Trophoblast cell (in vitro differentiated cells and primary cell): Measurements from ENCODE around the gene L3MBTL4.

Experiments
- DNase-seq, 2 donors: peaks; one replicate each; pipeline ENCODE4 v3.0.0-alpha.2; 2016
- H2AFZ ChIP-seq: 2 replicates; pipeline ENCODE4 v1.6.1; 2013; ENCODE audit warnings: low read length, moderate library complexity, mild to moderate bottlenecking; ENCODE audit not compliant: insufficient read depth, poor library complexity
- H2AK5ac ChIP-seq: 2 replicates; pipeline ENCODE4 v1.6.1; 2013; ENCODE audit warnings: mild to moderate bottlenecking, low read length
- H2BK120ac ChIP-seq: 2 replicates; pipeline ENCODE4 v1.6.1; 2013; ENCODE audit warnings: low read length, mild to moderate bottlenecking, moderate library complexity; ENCODE audit not compliant: insufficient read depth, poor library complexity
- H2BK12ac ChIP-seq: 2 replicates; pipeline ENCODE4 v1.6.1; 2013; ENCODE audit warnings: mild to moderate bottlenecking, low read length, moderate library complexity
- H2BK5ac ChIP-seq: 2 replicates; pipeline ENCODE4 v1.6.1; 2013; ENCODE audit warnings: low read length, low read depth, moderate library complexity, mild to moderate bottlenecking; ENCODE audit not compliant: poor library complexity
- H3K14ac ChIP-seq: 2 replicates; pipeline ENCODE4 v1.6.1; 2013; ENCODE audit warnings: mild to moderate bottlenecking, low read length
- H3K18ac ChIP-seq: 2 replicates; pipeline ENCODE4 v1.6.1; 2013; ENCODE audit warnings: mild to moderate bottlenecking, low read length
- H3K23ac ChIP-seq: 2 replicates; pipeline ENCODE4 v1.6.1; 2013; ENCODE audit warnings: low read length
- H3K27ac ChIP-seq: 2 replicates; pipeline ENCODE4 v1.5.1; 2013; ENCODE audit warnings: low read depth, mild to moderate bottlenecking, inconsistent platforms, low read length, moderate library complexity
- H3K27me3 ChIP-seq: 2 replicates; pipeline ENCODE4 v1.6.1; 2013; ENCODE audit warnings: inconsistent platforms, mild to moderate bottlenecking, low read length, moderate library complexity; ENCODE audit not compliant: insufficient read depth
- H3K36me3 ChIP-seq, 2 experiments: 1 replicate in 1 of 2; 2 replicates in 1 of 2; pipeline ENCODE4 v1.6.1; 2013; ENCODE audit warnings: low read length in 2 of 2, mild to moderate bottlenecking in 2 of 2, moderate library complexity in 1 of 2; ENCODE audit not compliant: insufficient read depth in 2 of 2, control insufficient read depth in 1 of 2
- H3K4ac ChIP-seq: 2 replicates; pipeline ENCODE4 v1.6.1; 2013; ENCODE audit warnings: low read depth, mild to moderate bottlenecking, low read length, moderate library complexity
- H3K4me1 ChIP-seq, 2 experiments: 1 replicate in 1 of 2; 2 replicates in 1 of 2; pipeline ENCODE4 v1.6.1; 2013; ENCODE audit warnings: low read length in 2 of 2, mild to moderate bottlenecking in 2 of 2, moderate library complexity in 1 of 2; ENCODE audit not compliant: insufficient read depth in 2 of 2, control insufficient read depth in 1 of 2
- H3K4me2 ChIP-seq: 2 replicates; pipeline ENCODE4 v1.6.1; 2013; ENCODE audit warnings: inconsistent platforms, mild to moderate bottlenecking, low read length, moderate library complexity
- H3K4me3 ChIP-seq: 2 replicates; pipeline ENCODE4 v1.5.1; 2013; ENCODE audit warnings: mild to moderate bottlenecking, low read depth, low read length, inconsistent platforms
- H3K79me1 ChIP-seq: one replicate; pipeline ENCODE4 v1.6.1; 2013; ENCODE audit warnings: low read length
- H3K79me2 ChIP-seq: 2 replicates; pipeline ENCODE4 v1.6.1; 2013; ENCODE audit warnings: low read length, mild to moderate bottlenecking; ENCODE audit not compliant: control insufficient read depth, insufficient read depth, poor library complexity
- H3K9ac ChIP-seq: 2 replicates; pipeline ENCODE4 v1.6.1; 2013; ENCODE audit warnings: mild to moderate bottlenecking, low read length
- H3K9me3 ChIP-seq: 2 replicates; pipeline ENCODE4 v1.6.1; 2013; ENCODE audit warnings: low read depth, mild to moderate bottlenecking, control low read depth, inconsistent platforms, low read length; ENCODE audit not compliant: insufficient read depth
- H4K12ac ChIP-seq: 2 replicates; pipeline ENCODE4 v1.6.1; 2013; ENCODE audit warnings: low read depth, mild to moderate bottlenecking, low read length, moderate library complexity
- H4K8ac ChIP-seq: 2 replicates; pipeline ENCODE4 v1.6.1; 2013; ENCODE audit warnings: low read depth, mild to moderate bottlenecking, low read length, moderate library complexity
- H4K91ac ChIP-seq: one replicate; pipeline ENCODE4 v1.6.1; 2013; ENCODE audit warnings: low read depth, mild to moderate bottlenecking, low read length, moderate library complexity
- WGBS: extraction: QIAGEN DNeasy Blood & Tissue Kit; methylation state at CpG from one replicate; pipeline ENCODE4 v1.1.7; 2013; ENCODE audit warnings: missing lambda C conversion rate; ENCODE audit not compliant: insufficient read length, insufficient coverage; ENCODE audit errors: extremely low coverage; 5-methylcytosine and 5-hydroxymethylcytosine counted together

The L3MBTL4 gene

DNA sequence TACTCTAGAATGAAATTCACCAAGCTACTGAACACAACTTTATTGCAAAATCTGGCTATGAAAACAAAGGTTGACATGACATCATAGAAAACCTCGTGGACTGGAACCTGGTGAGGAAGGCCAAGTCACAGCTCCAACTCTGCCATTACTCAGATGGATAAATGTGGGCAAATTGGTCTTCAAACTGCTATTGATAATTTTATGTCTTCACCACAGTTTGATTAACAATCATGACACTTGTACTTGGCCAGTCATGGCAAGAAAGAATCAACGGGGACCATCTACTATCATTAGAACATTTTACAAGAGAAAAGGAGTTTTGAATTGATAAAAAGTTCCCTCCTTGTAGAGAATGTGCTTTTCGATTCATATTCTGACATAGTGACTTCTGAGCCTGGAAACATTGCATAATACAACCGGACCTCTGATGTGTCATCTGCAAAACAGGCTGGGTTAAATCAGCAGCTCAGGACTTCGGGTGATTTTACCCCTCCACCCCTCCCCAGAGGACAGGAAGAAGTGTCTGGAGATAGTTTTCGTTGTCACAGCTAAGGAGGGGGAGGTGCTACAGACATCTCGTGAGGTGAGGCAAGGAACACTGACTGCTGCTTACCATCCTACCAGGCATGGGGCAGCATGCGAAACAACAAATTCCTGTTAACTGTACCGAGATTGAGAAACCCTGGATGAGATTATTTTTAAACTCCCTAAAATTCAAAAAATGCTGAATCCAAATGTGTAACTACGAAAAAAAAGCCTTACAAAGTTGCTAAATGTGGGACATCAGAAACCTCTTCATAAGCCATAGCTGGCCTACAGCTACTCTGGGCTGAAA is 8.4 kb downstream of the L3MBTL4 start:
- Histone ChIP-seq H3K4ac (no peak overlapping the region), H3K27me3 (no peaks in the 10 kb centered on the region), H2BK120ac (no peak overlapping the region), H3K4me1 (peaks cover 2 to 3% of the 10 kb centered on the region in 2 experiments), H2AFZ (no peak overlapping the region), H2BK5ac (no peak overlapping the region), H3K27ac (no peak overlapping the region), H3K9me3 (no peaks in the 10 kb centered on the region), H3K9ac (no peak overlapping the region), H2AK5ac (no peak overlapping the region), H3K4me2 (no peak overlapping the region), H3K4me3 (no peak overlapping the region), H2BK12ac (no peak overlapping the region), H3K18ac (no peak overlapping the region), H4K91ac (no peak overlapping the region), H3K23ac (no peak overlapping the region), H3K79me2 (no peaks in the 10 kb centered on the region), H4K12ac (no peak overlapping the region), H3K79me1 (no peaks in the 10 kb centered on the region), H3K14ac (no peak overlapping the region), H3K36me3 (no peaks in the 10 kb centered on the region), H4K8ac (no peak overlapping the region)
- peak; percentile 25 to 73 for DNase-seq
- no CpG with 5 or more reads among the region's 10 CpGs for WGBS

DNA sequence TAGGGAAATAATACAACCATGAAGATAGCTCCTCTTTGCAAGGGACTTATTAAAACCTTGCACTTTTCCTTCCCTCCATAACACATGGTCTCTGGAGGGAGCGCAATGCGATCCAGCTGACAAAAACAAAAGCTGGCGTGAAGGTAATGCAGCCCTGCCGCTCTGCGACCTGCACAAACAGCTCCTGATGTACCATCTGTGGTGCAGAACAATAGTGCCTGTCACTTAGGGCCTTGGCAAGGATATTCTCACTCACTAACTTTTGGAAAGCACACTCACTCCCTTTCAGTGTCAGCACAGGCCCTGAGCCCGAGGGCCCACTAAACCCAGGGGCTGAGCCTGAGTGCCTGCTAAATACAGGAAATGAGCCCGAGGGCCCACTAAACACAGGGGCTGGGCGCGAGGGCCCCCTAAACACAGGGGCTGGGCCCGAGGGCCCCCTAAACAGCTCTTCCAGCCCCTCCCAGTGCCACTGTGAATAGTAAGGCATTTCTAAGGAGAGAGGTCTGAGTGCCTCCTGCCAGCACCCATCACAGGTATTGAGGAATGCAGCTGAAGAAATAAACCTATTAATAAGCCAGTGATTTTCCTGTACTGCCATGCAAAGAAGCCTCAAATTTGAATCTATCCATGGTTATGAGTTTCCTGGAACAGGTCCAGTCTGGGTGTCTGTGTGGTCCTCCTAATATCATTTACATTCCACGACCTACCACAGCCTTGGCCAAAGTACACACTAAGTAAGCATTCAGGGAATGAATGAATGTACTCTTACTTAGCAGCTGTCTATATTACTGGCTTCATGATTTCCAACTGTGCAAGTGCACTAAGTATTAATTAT is 9.3 kb downstream of the L3MBTL4 start:
- WGBS, result no CpG with 5 or more reads among the region's 11 CpGs
- H3K27me3 ChIP-seq, result no peaks in the 10 kb centered on the region
- H4K91ac ChIP-seq, result no peak overlapping the region
- H3K9ac ChIP-seq, result no peak overlapping the region
- no peak overlapping the region for H3K4me3 ChIP-seq
- no peak for DNase-seq
- no peak overlapping the region for H2AK5ac ChIP-seq
- no peak overlapping the region for H4K8ac ChIP-seq
- H3K79me2 ChIP-seq, result no peaks in the 10 kb centered on the region
- no peaks in the 10 kb centered on the region for H3K9me3 ChIP-seq
- no peaks in the 10 kb centered on the region for H3K79me1 ChIP-seq
- H3K23ac ChIP-seq, result no peak overlapping the region
- no peak overlapping the region for H2BK12ac ChIP-seq
- H3K4ac ChIP-seq, result no peak overlapping the region
- H3K36me3 ChIP-seq, result no peaks in the 10 kb centered on the region
- peaks cover 2 to 3% of the 10 kb centered on the region in 2 experiments for H3K4me1 ChIP-seq
- no peak overlapping the region for H2AFZ ChIP-seq
- H2BK120ac ChIP-seq, result no peak overlapping the region
- no peak overlapping the region for H3K4me2 ChIP-seq
- H2BK5ac ChIP-seq, result no peak overlapping the region
- H3K14ac ChIP-seq, result no peak overlapping the region
- no peak overlapping the region for H4K12ac ChIP-seq
- no peak overlapping the region for H3K27ac ChIP-seq
- no peak overlapping the region for H3K18ac ChIP-seq

GRCh38 chr18:6404834-6405233 is 9.9 kb downstream of the L3MBTL4 start:
- Histone ChIP-seq H3K79me2 (no peaks in the 10 kb centered on the region), H3K9ac (no peak overlapping the region), H2AK5ac (no peak overlapping the region), H3K27ac (no peak overlapping the region), H4K12ac (no peak overlapping the region), H2BK120ac (no peak overlapping the region), H4K8ac (no peak overlapping the region), H3K4me1 (peaks cover 2 to 3% of the 10 kb centered on the region in 2 experiments), H3K18ac (no peak overlapping the region), H3K4me2 (no peak overlapping the region), H2BK5ac (no peak overlapping the region), H3K4me3 (no peak overlapping the region), H3K9me3 (no peaks in the 10 kb centered on the region), H3K23ac (no peak overlapping the region), H3K36me3 (no peaks in the 10 kb centered on the region), H2AFZ (no peak overlapping the region), H3K4ac (no peak overlapping the region), H3K14ac (no peak overlapping the region), H3K79me1 (no peaks in the 10 kb centered on the region), H3K27me3 (no peaks in the 10 kb centered on the region), H4K91ac (no peak overlapping the region), H2BK12ac (no peak overlapping the region)
- DNase-seq, result no peak
- no CpG with 5 or more reads among the region's 5 CpGs for WGBS

DNA sequence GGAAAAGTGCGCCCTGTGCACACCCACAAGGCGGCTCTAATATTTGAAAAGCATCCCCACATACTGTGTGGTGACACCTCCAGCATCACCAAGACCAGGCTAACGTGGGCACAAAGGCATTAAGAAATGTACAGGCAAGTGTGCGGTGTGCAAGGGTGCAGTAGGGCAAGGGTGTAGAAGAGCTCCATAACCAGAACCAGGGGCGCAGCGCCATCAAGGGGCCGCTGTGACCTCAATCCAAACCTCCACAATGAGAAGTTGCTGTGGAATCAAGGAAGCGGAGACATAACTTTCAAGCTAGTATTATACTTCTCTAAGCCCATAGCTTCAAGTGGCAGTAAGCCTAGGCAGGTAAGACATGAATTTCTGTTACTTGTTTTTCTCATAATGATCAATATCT is 13.0 kb downstream of the L3MBTL4 start:
- H3K18ac ChIP-seq, result no peak overlapping the region
- H4K91ac ChIP-seq, result no peak overlapping the region
- no peak overlapping the region for H2BK5ac ChIP-seq
- no peak overlapping the region for H3K4ac ChIP-seq
- H3K4me2 ChIP-seq, result no peak overlapping the region
- no peaks in the 10 kb centered on the region for H3K27me3 ChIP-seq
- H2AFZ ChIP-seq, result no peak overlapping the region
- H4K8ac ChIP-seq, result no peak overlapping the region
- no peak for DNase-seq
- H3K27ac ChIP-seq, result no peak overlapping the region
- H3K4me1 ChIP-seq, result peaks cover 2 to 3% of the 10 kb centered on the region in 2 experiments
- H3K36me3 ChIP-seq, result no peaks in the 10 kb centered on the region
- H3K79me1 ChIP-seq, result no peaks in the 10 kb centered on the region
- no peak overlapping the region for H4K12ac ChIP-seq
- H2BK12ac ChIP-seq, result no peak overlapping the region
- H2BK120ac ChIP-seq, result no peak overlapping the region
- no peak overlapping the region for H2AK5ac ChIP-seq
- H3K9ac ChIP-seq, result no peak overlapping the region
- no CpG with 5 or more reads among the region's 8 CpGs for WGBS
- H3K23ac ChIP-seq, result no peak overlapping the region
- H3K4me3 ChIP-seq, result no peak overlapping the region
- H3K79me2 ChIP-seq, result no peaks in the 10 kb centered on the region
- no peaks in the 10 kb centered on the region for H3K9me3 ChIP-seq
- no peak overlapping the region for H3K14ac ChIP-seq
